HG02623 (cell line): ENCODE data around the gene NFATC2.

Experiments
- ATAC-seq: cut with Tn5 transposase; IDR thresholded peaks from one replicate; pipeline ENCODE4 v1.9.1; 2021; ENCODE audit warnings: moderate library complexity; ENCODE audit not compliant: unreplicated experiment

Gene NFATC2

GRCh38 chr20:51382111-51382985 lies 160.2 kb downstream of the NFATC2 start:
- no peak for ATAC-seq

- no peak for ATAC-seq
These were observed 161.0 kb downstream of the NFATC2 start for GRCh38 chr20:51381557-51381956.

- no peak for ATAC-seq
These were observed 161.8 kb downstream of the NFATC2 start for GRCh38 chr20:51380401-51381385.

- no peak for ATAC-seq
These were observed 162.7 kb downstream of the NFATC2 start for GRCh38 chr20:51379601-51380341.

GRCh38 chr20:51378171-51378928 lies 164.2 kb downstream of the NFATC2 start:
- no peak for ATAC-seq

GRCh38 chr20:51377132-51377531 lies 165.4 kb downstream of the NFATC2 start:
- no peak for ATAC-seq

GRCh38 chr20:51376111-51376510 lies 166.4 kb downstream of the NFATC2 start:
- no peak for ATAC-seq

- ATAC-seq, result no peak
These were observed 167.0 kb downstream of the NFATC2 start for GRCh38 chr20:51375561-51375960.

- no peak for ATAC-seq
These were observed 167.6 kb downstream of the NFATC2 start for GRCh38 chr20:51374961-51375360.

GRCh38 chr20:51374456-51374830 lies 168.1 kb downstream of the NFATC2 start:
- no peak for ATAC-seq

GRCh38 chr20:51373713-51374455 lies 168.6 kb downstream of the NFATC2 start:
- no peak for ATAC-seq

- ATAC-seq, result no peak
These were observed 169.6 kb downstream of the NFATC2 start for GRCh38 chr20:51372966-51373365.

GRCh38 chr20:51372176-51372803 lies 170.2 kb downstream of the NFATC2 start:
- ATAC-seq, result no peak

- no peak for ATAC-seq
These were observed 170.8 kb downstream of the NFATC2 start for GRCh38 chr20:51371720-51372119.

GRCh38 chr20:51369503-51369902 lies 173.0 kb downstream of the NFATC2 start:
- no peak for ATAC-seq

GRCh38 chr20:51368461-51369211 lies 173.9 kb downstream of the NFATC2 start:
- ATAC-seq, result no peak

- no peak for ATAC-seq
These were observed 176.2 kb downstream of the NFATC2 start for GRCh38 chr20:51366155-51366886.

- ATAC-seq, result no peak
These were observed 176.8 kb downstream of the NFATC2 start for GRCh38 chr20:51365670-51366069.
